Stimulated activated naive CD8-positive, alpha-beta T cell treated with anti-CD3 and anti-CD28 coated beads, Interleukin-15, Interleukin-2, amounts not matched to agents 100 U/mL and 50 U/mL, for 24 hours (primary cell): ENCODE data around the gene RGS9BP.
"Not testable (repeated sequence)": the region's sequence is repeated elsewhere in the genome, so short reads cannot be mapped to it uniquely, and the experiment has no call there.

ENCODE experiments used
- ATAC-seq: fragments of 150-1000 bp; cut with Tn5 transposase; one replicate; pipeline ENCODE4 v1.10.0; 2021
- DNase-seq: peaks from one replicate; pipeline ENCODE4 v3.0.0; 2021

Gene RGS9BP

DNA sequence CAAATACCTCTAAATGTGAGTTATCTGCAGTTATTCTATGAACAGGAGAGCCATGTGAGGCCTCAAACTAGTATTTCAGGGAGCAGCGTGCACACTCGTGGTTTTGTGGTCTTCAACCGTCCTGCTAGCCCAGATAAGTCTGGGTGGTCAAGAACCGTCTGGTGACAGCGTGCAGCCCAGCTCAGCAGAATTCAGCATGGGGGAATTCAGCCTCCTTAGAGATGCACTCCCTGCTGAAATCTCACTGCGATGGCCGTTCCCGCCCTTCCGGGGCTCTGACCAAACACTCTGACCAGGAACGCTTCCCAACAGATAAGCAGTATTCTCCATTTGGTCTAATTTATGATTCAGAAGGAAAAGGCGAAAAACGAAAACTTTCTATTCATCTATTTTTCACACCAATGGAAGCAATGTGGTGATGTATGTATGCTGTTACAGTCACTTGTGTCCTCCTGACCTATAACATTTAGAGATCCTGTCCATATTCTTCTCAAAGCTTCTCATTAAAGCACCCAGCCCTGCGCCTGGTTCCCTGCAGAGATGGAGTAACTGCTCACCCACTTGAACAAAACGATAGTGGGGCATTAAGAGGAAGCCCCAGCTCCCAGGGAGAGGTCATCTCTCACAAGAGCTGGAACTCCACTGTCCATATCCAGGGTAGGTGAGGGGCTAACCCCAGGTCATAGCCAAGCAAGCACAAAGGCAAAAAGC, 3.6 kb upstream of the RGS9BP start:
- DNase-seq, result no peak
- no peak for ATAC-seq

GRCh38 chr19:32672841-32673240, 2.8 kb upstream of the RGS9BP start:
- no peak for DNase-seq
- no peak for ATAC-seq

DNA sequence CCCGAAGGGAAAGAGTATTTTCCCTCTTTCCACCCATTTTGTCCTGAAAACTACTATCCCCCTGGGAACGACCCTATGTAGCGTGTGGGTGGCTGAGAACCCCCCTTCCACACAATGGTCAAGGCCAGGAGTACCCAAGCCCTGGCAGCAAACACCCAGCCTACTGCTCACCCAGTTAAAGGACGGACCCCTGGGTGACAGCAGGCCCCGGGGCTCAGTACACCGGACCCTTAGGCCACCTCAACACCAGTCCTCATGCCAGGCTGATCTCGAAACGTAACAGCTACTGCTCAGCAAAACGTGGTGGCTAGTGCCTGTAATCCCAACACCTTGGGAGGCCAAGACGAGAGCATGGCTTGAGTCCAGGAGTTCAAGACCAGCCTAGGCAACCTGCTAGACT, 2.1 kb upstream of the RGS9BP start:
- no peak for ATAC-seq
- DNase-seq, result no peak

GRCh38 chr19:32674153-32674930, 1.3 kb upstream of the RGS9BP start:
- ATAC-seq (no peak), DNase-seq (no peak)

- DNase-seq (peak; percentile 98), ATAC-seq (peak; percentile 98)
Measured at GRCh38 chr19:32674931-32675719, 523 bp upstream of the RGS9BP start, which contains the start of gene ANKRD27. ANKRD27 (minus strand) TSS chr19:32675180; CDS start chr19:32659015, 16,165 bp downstream.

- no peak for ATAC-seq
- peak; percentile 20 for DNase-seq
Measured at GRCh38 chr19:32676186-32676894, 692 bp downstream of the RGS9BP start.

DNA sequence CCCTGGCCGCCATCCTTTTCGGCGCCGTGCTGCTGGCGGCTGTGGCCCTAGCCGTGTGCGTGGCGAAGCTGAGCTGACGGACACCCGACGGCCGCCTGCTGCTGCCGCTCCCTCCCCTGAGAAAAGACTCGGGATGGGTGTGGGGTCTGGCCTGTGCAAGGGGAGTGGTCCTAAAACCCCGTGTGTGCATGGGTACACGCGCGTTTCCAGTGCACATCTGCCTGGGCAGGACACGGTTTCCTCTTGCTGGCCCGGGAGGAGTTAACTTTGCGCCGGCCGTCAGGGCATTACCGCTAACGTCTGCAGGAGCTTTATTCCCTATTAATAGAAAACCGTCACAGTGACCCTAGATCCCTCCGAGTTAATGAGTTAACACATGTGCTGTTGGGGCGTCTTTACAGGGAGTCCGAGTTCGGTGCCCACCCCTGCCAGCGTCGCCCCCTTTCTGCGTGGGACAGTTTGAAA, 1.3 kb downstream of the RGS9BP start:
- ATAC-seq (no peak), DNase-seq (no peak)

DNA sequence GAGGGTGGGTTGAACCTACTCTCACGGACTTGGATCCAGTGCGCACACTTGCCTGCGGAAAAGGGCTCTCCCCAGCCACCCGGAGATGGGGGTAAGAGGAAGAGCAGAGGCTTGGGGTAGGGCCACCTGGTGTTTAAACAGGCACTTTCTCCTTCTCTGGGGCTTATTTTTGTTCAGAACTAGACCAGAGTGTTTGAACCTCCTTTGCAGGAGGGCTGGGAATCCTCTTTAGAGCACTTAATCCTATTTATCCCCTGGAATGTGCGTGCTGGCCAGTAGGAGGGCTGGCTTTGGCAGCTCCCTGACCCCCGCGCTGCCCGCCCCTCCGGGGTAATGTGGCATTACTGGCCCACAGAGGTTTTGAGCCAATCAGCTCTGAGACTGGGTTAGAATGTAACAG, 2.0 kb downstream of the RGS9BP start:
- ATAC-seq (no peak), DNase-seq (no peak)

- DNase-seq, result no peak
- ATAC-seq, result no peak
Measured at GRCh38 chr19:32680986-32681385, 5.3 kb downstream of the RGS9BP start.

- no peak for ATAC-seq
- no peak for DNase-seq
Measured at GRCh38 chr19:32682317-32682716, 6.7 kb downstream of the RGS9BP start.

- ATAC-seq, result no peak
Measured at GRCh38 chr19:32686847-32687475, 11.3 kb downstream of the RGS9BP start.

DNA sequence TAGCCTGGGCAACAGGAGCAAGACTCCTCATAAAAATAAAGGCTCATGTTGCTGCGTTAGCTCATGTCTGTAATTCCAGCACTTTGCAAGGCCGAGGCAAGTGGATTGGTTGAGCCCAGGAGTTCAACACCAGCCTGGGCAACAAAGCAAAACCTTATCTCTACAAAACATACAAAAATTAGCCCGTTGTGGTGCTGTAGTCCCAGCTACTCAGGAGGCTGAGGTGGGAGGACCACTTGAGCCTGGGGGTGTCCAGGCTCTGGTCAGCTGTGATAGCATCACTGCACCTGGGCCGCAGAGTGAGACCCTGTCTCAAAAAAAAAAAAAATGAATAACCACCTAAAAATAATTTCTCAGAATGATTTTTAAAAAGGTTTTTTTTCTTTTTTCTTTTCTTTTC, 12.0 kb downstream of the RGS9BP start:
- ATAC-seq, result no peak
- DNase-seq, result no peak

More at GRCh38 chr19:32686847-32687475, 11.3 kb downstream of the RGS9BP start:
- no peak for DNase-seq

DNA sequence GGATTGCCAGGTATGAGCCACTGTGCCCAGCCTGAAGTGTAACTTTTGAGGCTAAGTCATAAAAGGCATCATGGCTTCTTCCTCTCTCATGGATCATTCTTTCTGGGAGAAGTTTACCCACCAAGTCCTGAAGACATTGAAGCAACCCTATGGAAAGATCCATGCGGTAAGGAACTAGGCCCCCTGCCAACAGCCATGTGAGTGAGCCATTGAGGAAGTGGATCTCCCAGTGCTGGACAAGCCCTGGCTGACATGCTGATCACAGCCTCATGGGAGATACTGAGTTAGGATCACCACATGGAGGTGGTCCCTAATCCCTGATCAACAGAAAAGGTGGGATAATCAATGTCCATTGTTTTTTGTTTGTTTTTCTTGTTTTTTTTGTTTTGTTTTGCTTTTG, 12.7 kb downstream of the RGS9BP start:
- DNase-seq, result no peak
- no peak for ATAC-seq

- DNase-seq (peak; percentile 85), ATAC-seq (peak; percentile 85)
Measured at GRCh38 chr19:32691291-32691951, 15.8 kb downstream of the RGS9BP start, which contains the start of gene NUDT19. NUDT19 (plus strand) TSS chr19:32691821; CDS start chr19:32691961, 140 bp downstream.

- DNase-seq, result peak; percentile 63
- ATAC-seq, result peak; percentile 47
Measured at GRCh38 chr19:32691952-32692726, 16.5 kb downstream of the RGS9BP start.

- DNase-seq, result no peak
- ATAC-seq, result no peak
Measured at GRCh38 chr19:32692727-32693061, 17.0 kb downstream of the RGS9BP start.

GRCh38 chr19:32693151-32694108, 17.8 kb downstream of the RGS9BP start:
- peak; percentile 59 for DNase-seq
- ATAC-seq, result peak; percentile 29

GRCh38 chr19:32694316-32694715, 18.7 kb downstream of the RGS9BP start:
- ATAC-seq, DNase-seq: not testable (repeated sequence)

GRCh38 chr19:32694851-32695250, 19.2 kb downstream of the RGS9BP start:
- DNase-seq, result not testable (repeated sequence)

More at GRCh38 chr19:32694851-32695250, 19.2 kb downstream of the RGS9BP start:
- ATAC-seq, result not testable (repeated sequence)
